CD4-positive, alpha-beta T cell treated with Interleukin-10 for 1 hour (primary cell): ENCODE data around the gene INPP5D.
A peak's percentile ranks its signal among the peaks of the same experiment; 100 is the strongest.
"Not testable (repeated sequence)": the region's sequence is repeated elsewhere in the genome, so short reads cannot be mapped to it uniquely, and the experiment has no call there.

ENCODE experiments used
- DNase-seq: peaks from one replicate; pipeline ENCODE4 v3.0.0-alpha.2; 2020

The INPP5D gene

DNA sequence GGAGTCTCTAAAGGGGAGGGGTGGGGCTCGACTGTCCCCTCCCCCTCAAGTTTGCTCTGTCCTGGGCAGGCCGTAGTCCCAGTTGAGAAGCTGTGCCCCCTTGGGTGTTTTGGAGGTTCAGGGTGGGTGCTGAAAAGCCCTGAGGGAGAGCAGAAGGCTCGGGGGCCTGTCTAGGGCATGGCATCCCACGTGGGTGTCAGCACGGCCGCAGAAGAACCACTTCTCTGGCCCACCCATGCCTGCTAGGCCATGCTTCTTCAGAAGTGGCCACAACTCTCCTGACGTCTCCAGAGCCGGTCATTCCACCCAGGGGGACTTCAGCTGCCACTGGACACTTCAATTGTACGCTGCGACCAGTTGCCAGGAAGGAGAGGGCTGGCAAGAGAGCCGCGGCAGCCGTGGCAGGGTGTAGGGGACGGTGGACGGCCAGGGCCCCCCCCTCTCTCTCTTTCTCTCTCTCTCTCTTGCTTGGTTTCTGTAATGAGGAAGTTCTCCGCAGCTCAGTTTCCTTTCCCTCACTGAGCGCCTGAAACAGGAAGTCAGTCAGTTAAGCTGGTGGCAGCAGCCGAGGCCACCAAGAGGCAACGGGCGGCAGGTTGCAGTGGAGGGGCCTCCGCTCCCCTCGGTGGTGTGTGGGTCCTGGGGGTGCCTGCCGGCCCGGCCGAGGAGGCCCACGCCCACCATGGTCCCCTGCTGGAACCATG is at the start of gene INPP5D:
INPP5D (plus strand) TSS at position 546 of the 704 bp plus-strand sequence; CDS start at position 683, 137 bp downstream.
- DNase-seq: peak; percentile 84

GRCh38 chr2:233010569-233011267 is 49.4 kb upstream of the INPP5D start:
- no peak for DNase-seq

DNA sequence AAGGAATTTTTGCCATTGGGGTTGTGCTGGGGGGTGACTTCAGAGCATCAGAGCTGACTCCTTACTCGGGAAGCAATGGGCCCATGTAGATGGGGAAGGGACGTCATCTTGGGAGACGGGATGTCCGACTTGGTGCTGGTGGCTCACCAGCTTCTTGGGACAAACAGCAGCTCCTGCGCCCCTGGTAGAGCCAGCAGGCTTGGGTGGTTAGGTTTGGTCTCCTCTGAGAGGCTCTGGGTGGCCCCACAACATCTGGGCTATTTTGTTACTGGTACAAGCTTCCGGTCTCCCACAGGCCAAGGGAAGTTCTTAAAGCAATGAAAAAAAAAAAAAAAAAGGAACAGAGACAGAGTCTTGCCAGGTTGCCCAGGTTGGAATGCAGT is 48.9 kb upstream of the INPP5D start:
- no peak for DNase-seq

DNA sequence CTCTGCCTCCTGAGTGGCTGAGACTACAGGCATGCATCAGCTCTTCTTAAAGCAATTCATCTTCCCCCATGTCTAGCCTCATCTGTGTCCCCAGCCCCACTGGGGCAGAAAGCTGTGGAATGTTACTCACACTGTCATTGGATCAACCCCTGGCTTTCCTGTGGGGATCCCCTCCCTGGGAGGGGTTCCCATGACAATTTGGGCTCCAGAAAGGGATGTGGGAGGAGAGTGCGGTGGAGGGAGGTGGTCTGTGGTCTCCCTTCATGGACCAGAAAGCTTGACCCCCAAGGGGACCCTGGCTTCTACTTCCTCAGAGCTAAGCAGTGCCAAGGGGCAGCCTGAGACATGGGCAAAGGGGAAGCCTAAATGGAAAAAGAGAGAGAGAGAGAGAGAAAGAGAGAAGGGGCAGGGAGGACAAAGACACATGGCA is 48.4 kb upstream of the INPP5D start:
- DNase-seq: no peak

- DNase-seq: no peak
Observed at GRCh38 chr2:233012301-233012971, 47.7 kb upstream of the INPP5D start.

DNA sequence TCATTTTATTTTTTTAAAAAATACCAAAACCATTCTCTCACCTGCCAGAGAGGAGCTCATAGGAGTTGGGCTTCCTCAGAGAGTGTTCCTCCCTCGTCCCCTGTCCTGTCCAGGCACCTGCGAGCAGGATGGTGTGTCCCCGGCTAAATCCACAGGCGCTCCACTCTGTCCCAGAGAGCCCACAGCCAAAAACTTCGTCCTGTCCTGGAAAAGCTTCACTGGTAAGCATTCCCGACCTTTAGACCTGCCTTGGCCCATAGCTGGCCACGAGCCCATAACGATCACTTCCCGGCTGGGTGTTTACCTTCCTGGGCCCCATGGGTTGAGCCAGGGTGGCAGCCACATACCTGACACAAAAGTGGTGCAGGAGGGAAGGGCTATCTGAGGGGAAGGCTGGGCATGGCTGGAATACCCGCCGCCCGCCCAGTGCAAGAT is 47.1 kb upstream of the INPP5D start, which contains the start of gene NGEF:
NGEF (minus strand) TSS at position 230 of the 435 bp plus-strand sequence. CDS start 38,366 bp downstream, outside the sequence.
- no peak for DNase-seq

DNA sequence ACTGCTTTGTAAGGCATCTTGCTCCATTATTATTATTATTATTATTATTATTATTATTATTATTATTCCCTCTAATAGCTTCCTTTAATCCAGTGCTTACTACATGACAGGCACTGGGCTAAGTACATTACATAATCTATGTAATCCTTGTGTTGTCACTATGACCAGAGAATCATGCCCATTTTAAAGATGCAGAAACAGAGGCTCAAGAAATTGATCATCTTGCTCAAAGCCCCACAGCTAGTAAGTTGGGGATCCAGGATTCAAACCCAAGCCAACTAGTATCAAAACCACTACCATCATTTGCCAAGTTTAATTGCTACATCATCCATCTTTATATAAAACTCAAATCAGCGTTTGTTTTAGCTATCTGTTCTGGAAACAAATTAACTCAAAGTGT is 46.5 kb upstream of the INPP5D start:
- no peak for DNase-seq

- DNase-seq: no peak
Observed at GRCh38 chr2:233015019-233015645, 45.0 kb upstream of the INPP5D start.

GRCh38 chr2:233017947-233018346 is 42.2 kb upstream of the INPP5D start:
- DNase-seq: no peak

GRCh38 chr2:233019610-233020009 is 40.5 kb upstream of the INPP5D start:
- not testable (repeated sequence) for DNase-seq

DNA sequence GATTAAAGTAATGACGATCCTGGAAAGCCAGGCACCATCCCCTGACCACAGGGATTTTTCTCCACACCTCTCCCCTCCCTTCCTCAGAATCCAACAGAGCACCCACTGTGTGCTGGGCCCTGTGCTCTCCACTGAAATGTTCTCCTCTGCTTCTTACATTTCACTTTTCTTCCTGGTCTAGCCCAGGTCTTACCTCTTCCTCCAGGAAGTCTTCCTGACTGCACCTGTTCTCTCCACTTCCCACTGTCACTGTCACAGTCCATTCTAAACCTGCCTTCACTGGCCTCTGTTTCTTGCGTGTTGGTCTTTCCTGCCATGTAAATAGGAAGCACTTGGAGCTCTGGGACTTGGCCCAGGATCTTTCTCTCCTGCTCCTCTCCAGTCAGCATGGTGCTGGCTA is 39.7 kb upstream of the INPP5D start:
- DNase-seq: no peak

DNA sequence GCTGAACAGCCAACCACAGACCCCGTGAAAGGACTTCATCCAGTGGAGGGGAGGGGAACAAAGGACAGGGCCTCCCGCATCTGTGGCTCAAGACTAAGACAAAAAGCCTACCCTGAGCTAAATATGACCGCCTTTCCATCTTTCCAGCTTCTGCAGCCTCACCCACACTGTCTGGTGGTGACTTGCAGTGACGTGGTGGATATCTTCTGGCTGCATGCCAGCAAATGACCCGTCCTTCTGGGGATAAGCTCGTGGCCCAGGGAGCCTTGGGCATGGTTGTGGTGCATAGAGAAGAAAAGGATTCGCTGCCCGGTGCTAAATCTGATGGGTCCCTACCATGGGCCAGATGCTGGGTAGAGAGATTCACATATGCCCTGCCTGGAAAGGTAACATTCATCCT is 38.4 kb upstream of the INPP5D start:
- DNase-seq: no peak

GRCh38 chr2:233022561-233022960 is 37.6 kb upstream of the INPP5D start:
- no peak for DNase-seq

GRCh38 chr2:233023007-233023760 is 37.0 kb upstream of the INPP5D start:
- no peak for DNase-seq

GRCh38 chr2:233023761-233024410 is 36.3 kb upstream of the INPP5D start:
- DNase-seq: no peak

DNA sequence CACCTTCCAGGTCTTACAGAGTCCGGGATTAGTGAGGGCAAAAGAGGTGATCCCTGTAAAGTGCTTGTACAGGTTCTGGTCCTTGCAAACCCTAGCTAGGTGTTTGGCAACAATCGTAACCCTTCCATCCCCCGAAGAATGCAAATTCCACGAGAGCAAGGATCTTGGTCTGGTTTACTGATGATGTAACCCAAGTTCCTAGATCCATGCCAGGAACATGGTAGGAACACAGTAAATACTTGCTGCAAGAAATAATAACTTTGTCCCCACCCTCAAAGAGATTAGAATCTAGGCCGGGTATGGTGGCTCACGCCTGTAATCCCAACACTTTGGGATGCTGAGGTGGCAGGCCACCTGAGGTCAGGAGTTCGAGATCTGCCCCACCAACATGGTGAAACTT is 34.4 kb upstream of the INPP5D start:
- DNase-seq: no peak

- no peak for DNase-seq
Observed at GRCh38 chr2:233026198-233026813, 33.8 kb upstream of the INPP5D start.

DNA sequence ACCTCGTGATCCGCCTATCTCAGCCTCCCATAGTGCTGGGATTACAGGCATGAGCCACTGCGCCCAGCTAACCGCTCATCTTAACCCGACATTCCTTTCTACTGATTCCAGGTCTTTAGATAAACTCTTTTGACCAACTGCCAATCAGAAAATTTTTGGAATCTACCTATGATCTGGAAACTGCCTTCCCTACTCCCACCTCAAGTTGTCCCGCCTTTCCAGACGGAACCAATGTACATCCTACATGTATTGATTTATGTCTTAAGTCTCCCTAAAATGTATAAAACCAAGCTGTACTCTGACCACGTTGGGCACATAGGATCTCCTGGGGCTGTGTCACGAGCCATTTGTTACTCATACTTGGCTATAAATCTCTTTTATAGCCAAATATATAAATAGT is 30.8 kb upstream of the INPP5D start:
- no peak for DNase-seq

GRCh38 chr2:233031556-233032500 is 28.3 kb upstream of the INPP5D start:
- DNase-seq: no peak
